T-helper 2 cell (primary cell): ENCODE measurements around the gene HOXA5.

Source experiments
- DNase-seq, 5 experiments: peaks; one replicate each; pipeline versions ENCODE4 v3.0.0 to v3.0.0-alpha.2; 2012 to 2022

Gene HOXA5

GRCh38 chr7:27116031-27116961 is 27.2 kb downstream of the HOXA5 start:
- no peak for DNase-seq

GRCh38 chr7:27115221-27116026 is 28.1 kb downstream of the HOXA5 start:
- DNase-seq = no peak

- no peak for DNase-seq
Observed at GRCh38 chr7:27114881-27115220, 28.6 kb downstream of the HOXA5 start.

GRCh38 chr7:27113991-27114769 is 29.3 kb downstream of the HOXA5 start:
- DNase-seq = no peak

- DNase-seq = no peak
Observed at GRCh38 chr7:27112955-27113949, 30.2 kb downstream of the HOXA5 start.

- no peak for DNase-seq
Observed at GRCh38 chr7:27112361-27112760, 31.1 kb downstream of the HOXA5 start.

GRCh38 chr7:27111751-27112277 is 31.7 kb downstream of the HOXA5 start:
- no peak for DNase-seq

- no peak for DNase-seq
Observed at GRCh38 chr7:27111042-27111750, 32.3 kb downstream of the HOXA5 start.

- DNase-seq = no peak
Observed at GRCh38 chr7:27110186-27111031, 33.1 kb downstream of the HOXA5 start.

GRCh38 chr7:27109466-27110185 is 33.9 kb downstream of the HOXA5 start:
- no peak for DNase-seq

GRCh38 chr7:27108390-27109127 is 34.9 kb downstream of the HOXA5 start:
- no peak for DNase-seq

- DNase-seq = no peak
Observed at GRCh38 chr7:27107391-27108381, 35.8 kb downstream of the HOXA5 start.

- no peak for DNase-seq
Observed at GRCh38 chr7:27106901-27107240, 36.6 kb downstream of the HOXA5 start.

GRCh38 chr7:27106181-27106900 is 37.1 kb downstream of the HOXA5 start:
- no peak for DNase-seq

- no peak for DNase-seq
Observed at GRCh38 chr7:27105301-27106031, 38.0 kb downstream of the HOXA5 start.
